IMR-90 (cell line): ENCODE results near the gene NPIPB8. TPM values are rescaled to one million over a fixed set of nuclear protein-coding genes. Genes with fewer than 3 reads are reported as not detected.

Experiments
- ATAC-seq: fragments of 200-7000 bp; cut with Tn5 transposase; 2 replicates; pipeline ENCODE4 v1.9.1; 2020; ENCODE audit warnings: low read depth, mild to moderate bottlenecking, moderate library complexity
- BruUV-seq: library from RNA; stranded (reverse); fragments of 400-500 nt; replicated peaks from 2 replicates; lab custom pipeline; 2021; lab: Mats Ljungman, UMichigan
- CTCF ChIA-PET: fragments of 300-600 bp; formaldehyde crosslinking; extraction: SDS; loops from one replicate; lab custom pipeline; 2021; ENCODE audit warnings: antibody characterized with exemption; lab: Yijun Ruan, JAX
- POLR2A ChIA-PET: fragments of 300-600 bp; sonication (Branson Sonifier 250); formaldehyde crosslinking; loops from one replicate; lab custom pipeline; 2022; ENCODE audit warnings: antibody characterized with exemption; ENCODE audit not compliant: unreplicated experiment; lab: Charles Lee
- DNase-seq: peaks from one replicate; pipeline ENCODE4 v3.0.0; 2013
- H2AFZ ChIP-seq: replicated peaks from 2 replicates; pipeline ENCODE3; 2013; ENCODE audit warnings: low read length, mild to moderate bottlenecking; ENCODE audit not compliant: poor library complexity
- H2AK5ac ChIP-seq: 2 replicates; pipeline ENCODE4 v1.6.1; 2013; ENCODE audit warnings: low read depth, low read length, inconsistent platforms
- H2AK9ac ChIP-seq: replicated peaks from 2 replicates; pipeline ENCODE3; 2013; ENCODE audit warnings: mild to moderate bottlenecking, low read depth, low read length, moderate library complexity; ENCODE audit not compliant: poor library complexity
- H2BK120ac ChIP-seq: 2 replicates; pipeline ENCODE4 v1.6.1; 2013; ENCODE audit warnings: low read depth, low read length, inconsistent platforms
- H2BK15ac ChIP-seq: 3 replicates; pipeline ENCODE4 v1.6.1; 2013; ENCODE audit warnings: low read depth, low read length, inconsistent platforms
- H2BK20ac ChIP-seq: 2 replicates; pipeline ENCODE4 v1.6.1; 2013; ENCODE audit warnings: low read depth, mild to moderate bottlenecking, inconsistent platforms, low read length, moderate library complexity
- H2BK5ac ChIP-seq: 2 replicates; pipeline ENCODE4 v1.6.1; 2013; ENCODE audit warnings: mild to moderate bottlenecking, low read depth, low read length, inconsistent platforms; ENCODE audit not compliant: poor library complexity, severe bottlenecking
- H3K14ac ChIP-seq: replicated peaks from 2 replicates; pipeline ENCODE4 v1.6.1; 2013; ENCODE audit warnings: low read depth, low read length, inconsistent platforms
- H3K18ac ChIP-seq: 2 replicates; pipeline ENCODE4 v1.6.1; 2013; ENCODE audit warnings: low read depth, low read length, control low read depth
- H3K23ac ChIP-seq: 2 replicates; pipeline ENCODE4 v1.6.1; 2013; ENCODE audit warnings: low read depth, low read length, inconsistent platforms
- H3K27ac ChIP-seq: 2 replicates; pipeline ENCODE4 v1.5.1; 2013; ENCODE audit warnings: mild to moderate bottlenecking, control low read depth, low read length; ENCODE audit not compliant: insufficient read depth
- H3K27me3 ChIP-seq: 2 replicates; pipeline ENCODE4 v1.6.1; 2013; ENCODE audit warnings: low read length; ENCODE audit not compliant: control insufficient read depth, insufficient read depth
- H3K36me3 ChIP-seq: 2 replicates; pipeline ENCODE4 v1.6.1; 2013; ENCODE audit warnings: low read length, mixed read lengths; ENCODE audit not compliant: control insufficient read depth, insufficient read depth
- H3K4ac ChIP-seq: 2 replicates; pipeline ENCODE4 v1.6.1; 2013; ENCODE audit warnings: low read depth, low read length, inconsistent platforms
- H3K4me1 ChIP-seq: 2 replicates; pipeline ENCODE4 v1.6.1; 2013; ENCODE audit warnings: low read length, mixed read lengths; ENCODE audit not compliant: control insufficient read depth, insufficient read depth
- H3K4me2 ChIP-seq: 2 replicates; pipeline ENCODE4 v1.6.1; 2013; ENCODE audit warnings: low read depth, mild to moderate bottlenecking, control low read depth, low read length, moderate library complexity
- H3K4me3 ChIP-seq: 2 replicates; pipeline ENCODE4 v1.5.1; 2013; ENCODE audit warnings: low read depth, mild to moderate bottlenecking, control low read depth, low read length, moderate library complexity; ENCODE audit not compliant: insufficient read depth
- H3K56ac ChIP-seq: 2 replicates; pipeline ENCODE4 v1.6.1; 2013; ENCODE audit warnings: low read length, inconsistent platforms; ENCODE audit not compliant: insufficient read depth; ENCODE audit errors: extremely low read depth
- H3K79me1 ChIP-seq, 2 experiments: 2 replicates each; pipeline ENCODE4 v1.6.1; 2013; ENCODE audit warnings: low read length in 2 of 2, inconsistent platforms in 1 of 2, low read depth in 1 of 2
- H3K9ac ChIP-seq: 2 replicates; pipeline ENCODE4 v1.6.1; 2013; ENCODE audit warnings: low read depth, low read length, control low read depth
- H3K9me1 ChIP-seq: 2 replicates; pipeline ENCODE4 v1.6.1; 2013; ENCODE audit warnings: low read length, inconsistent platforms; ENCODE audit not compliant: insufficient read depth
- H3K9me3 ChIP-seq: 2 replicates; pipeline ENCODE4 v1.6.1; 2013; ENCODE audit warnings: low read length; ENCODE audit not compliant: control insufficient read depth, insufficient read depth
- H4K20me1 ChIP-seq: 2 replicates; pipeline ENCODE4 v1.6.1; 2013; ENCODE audit warnings: low read length, inconsistent platforms; ENCODE audit not compliant: insufficient read depth
- H4K5ac ChIP-seq: 2 replicates; pipeline ENCODE4 v1.6.1; 2013; ENCODE audit warnings: mild to moderate bottlenecking, low read depth, low read length, control low read depth
- H4K8ac ChIP-seq, 2 experiments: 2 replicates each; pipeline ENCODE4 v1.6.1; 2013; ENCODE audit warnings: low read depth in 2 of 2, low read length in 2 of 2, control low read depth in 1 of 2, inconsistent platforms in 1 of 2
- H4K91ac ChIP-seq: 2 replicates; pipeline ENCODE4 v1.6.1; 2013; ENCODE audit warnings: low read depth, low read length, inconsistent platforms; ENCODE audit not compliant: insufficient read depth
- BHLHE40 ChIP-seq: fragments of 150-350 bp; IDR thresholded peaks from 2 replicates; pipeline ENCODE4 v1.6.1; 2016; ENCODE audit warnings: mild to moderate bottlenecking, low read depth, low read length
- CHD1 ChIP-seq: IDR thresholded peaks from 2 replicates; pipeline ENCODE4 v1.6.1; 2012; ENCODE audit warnings: low read depth, low read length, improper control_type of control experiment
- ELK1 ChIP-seq: fragments of 150-350 bp; IDR thresholded peaks from 2 replicates; pipeline ENCODE4 v1.6.1; 2016; ENCODE audit warnings: low read depth, mild to moderate bottlenecking, low read length, moderate library complexity, borderline replicate concordance
- MAFK ChIP-seq: IDR thresholded peaks from 2 replicates; pipeline ENCODE4 v1.6.1; 2012; ENCODE audit warnings: low read depth, low read length, improper control_type of control experiment
- MAZ ChIP-seq: IDR thresholded peaks from 2 replicates; pipeline ENCODE4 v1.6.1; 2012; ENCODE audit warnings: low read depth, mild to moderate bottlenecking, low read length, improper control_type of control experiment, moderate library complexity, borderline replicate concordance
- MXI1 ChIP-seq: IDR thresholded peaks from 2 replicates; pipeline ENCODE4 v1.6.1; 2012; ENCODE audit warnings: low read depth, mild to moderate bottlenecking, low read length, moderate library complexity, borderline replicate concordance
- NFE2L2 ChIP-seq: fragments of 150-350 bp; IDR thresholded peaks from 2 replicates; pipeline ENCODE4 v1.6.1; 2016; ENCODE audit warnings: low read depth, mild to moderate bottlenecking, low read length
- RAD21 ChIP-seq: IDR thresholded peaks from 2 replicates; pipeline ENCODE4 v1.6.1; 2012; ENCODE audit warnings: low read length, improper control_type of control experiment
- RCOR1 ChIP-seq: IDR thresholded peaks from 2 replicates; pipeline ENCODE4 v1.6.1; 2012; ENCODE audit warnings: mild to moderate bottlenecking, low read length, improper control_type of control experiment; ENCODE audit not compliant: insufficient replicate concordance
- SMC3 ChIP-seq: fragments of 150-350 bp; IDR thresholded peaks from 2 replicates; pipeline ENCODE4 v1.6.1; 2016; ENCODE audit warnings: low read depth, mild to moderate bottlenecking, antibody characterized with exemption, low read length, moderate library complexity
- USF2 ChIP-seq: fragments of 150-350 bp; IDR thresholded peaks from 2 replicates; pipeline ENCODE4 v1.6.1; 2017; ENCODE audit warnings: mild to moderate bottlenecking, antibody characterized with exemption, low read length, low read depth
- WGBS, 2 experiments: methylation state at CpG; one replicate each; pipeline versions ENCODE4 v1.1.5 to v1.1.7; 2013; ENCODE audit warnings: missing lambda C conversion rate in 2 of 2; ENCODE audit not compliant: insufficient read length in 1 of 2; ENCODE audit errors: extremely low coverage in 2 of 2; 5-methylcytosine and 5-hydroxymethylcytosine counted together
- dilution Hi-C: fragments of 300-500 bp; cut with HindIII; formaldehyde crosslinking; loops from one replicate; pipeline ENCODE4 v1.14.3; 2018; ENCODE audit warnings: low sequenced_read_pairs; ENCODE audit not compliant: unreplicated experiment
- in situ Hi-C: fragments of 300-500 bp; cut with MboI; formaldehyde crosslinking; loops from 3 replicates; pipeline ENCODE4 v1.14.3; 2019; ENCODE audit warnings: low sequenced_read_pairs, inconsistent platforms, mixed read lengths
- intact Hi-C: fragments of 100-400 bp; cut with micrococcal nuclease; formaldehyde crosslinking; loops from 2 replicates; pipeline ENCODE4 v1.10.0; 2022
- polyA plus RNA-seq, 3 experiments: library from polyadenylated mRNA; depleted of rRNA; stranded (reverse); fragments of >200 nt; gene quantifications; 2 replicates each; pipeline ENCODE4 v1.2.3, GENCODE V29; 2012; ENCODE audit warnings: low replicate concordance in 1 of 3
- total RNA-seq: library from RNA; depleted of rRNA; stranded (reverse); fragments of >200 nt; gene quantifications from 2 replicates; pipeline ENCODE4 v1.2.3, GENCODE V29; 2012
- TF ChIP-seq, protein P1 (sequence below): conservative IDR thresholded peaks from 2 replicates; pipeline ENCODE4 v1.5.1; 2012; ENCODE audit warnings: mild to moderate bottlenecking, low read depth, low read length, improper control_type of control experiment

Gene NPIPB8
- total and polyA plus RNA-seq, 2 of the 4 experiments (the other 2 are of a cell fraction): not detected

DNA sequence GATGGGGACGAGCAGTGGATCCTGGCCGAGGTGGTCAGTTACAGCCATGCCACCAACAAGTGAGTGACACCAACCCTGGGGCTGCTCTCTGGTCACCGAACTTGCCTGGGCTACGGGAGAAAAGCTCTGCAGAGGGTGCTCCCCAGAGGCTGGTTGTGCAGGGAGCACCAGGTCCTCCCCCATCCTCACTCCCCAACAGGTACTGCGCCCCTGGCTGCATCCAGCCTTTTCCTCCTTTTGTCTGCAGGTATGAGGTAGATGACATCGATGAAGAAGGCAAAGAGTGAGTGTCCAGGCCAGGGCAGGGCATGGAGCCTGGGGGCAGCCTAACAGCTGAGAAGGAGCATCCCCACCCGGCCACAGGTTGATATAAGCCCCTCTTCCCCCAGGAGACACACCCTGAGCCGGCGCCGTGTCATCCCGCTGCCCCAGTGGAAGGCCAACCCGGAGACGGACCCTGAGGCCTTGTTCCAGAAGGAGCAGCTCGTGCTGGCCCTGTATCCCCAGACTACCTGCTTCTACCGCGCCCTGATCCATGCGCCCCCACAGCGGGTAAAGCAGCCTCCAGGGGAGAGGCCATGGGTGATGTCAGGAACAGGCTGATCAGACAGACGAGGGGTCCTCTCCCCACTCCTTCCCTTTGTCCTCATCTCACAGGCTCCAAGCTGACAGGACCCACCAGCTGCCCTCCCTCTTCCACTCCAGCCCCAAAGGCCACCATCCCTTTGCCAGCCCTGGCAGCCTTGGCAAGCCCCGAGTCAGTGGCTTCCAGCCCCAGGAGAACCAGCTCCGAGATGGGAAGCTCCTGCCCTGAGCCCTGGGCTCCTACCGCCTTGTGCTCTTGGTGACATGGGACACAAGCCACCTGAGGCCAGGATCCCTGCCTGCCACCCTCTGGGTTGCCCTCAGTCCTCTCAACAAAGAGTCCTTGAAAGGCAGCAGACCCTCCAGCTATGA is 47.2 kb upstream of the NPIPB8 start (continued):
- TF ChIP-seq SMC3: no peak

DNA sequence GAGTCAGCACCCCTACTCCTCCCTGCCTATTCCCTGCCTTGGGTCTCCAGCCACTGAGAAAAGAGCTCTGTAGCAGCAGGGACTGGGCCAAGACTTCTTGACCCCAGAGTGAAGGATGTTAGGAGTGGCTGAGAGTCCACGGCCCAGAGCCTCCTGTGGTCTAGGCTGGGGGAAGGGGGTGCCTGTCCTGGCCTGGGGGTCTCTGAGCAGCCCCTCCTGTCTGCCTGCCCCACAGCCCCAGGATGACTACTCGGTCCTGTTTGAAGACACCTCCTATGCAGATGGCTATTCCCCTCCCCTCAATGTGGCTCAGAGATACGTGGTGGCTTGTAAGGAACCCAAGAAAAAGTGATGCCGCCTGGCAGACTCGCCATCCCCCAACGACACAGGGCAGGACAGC is 46.5 kb upstream of the NPIPB8 start:
- no peak overlapping the region for H3K27ac ChIP-seq
- H4K91ac ChIP-seq: no peak overlapping the region
- no peaks in the 10 kb centered on the region for H3K9me3 ChIP-seq
- no peaks in the 10 kb centered on the region for H4K20me1 ChIP-seq
- no peak overlapping the region for H4K8ac ChIP-seq
- H2AK5ac ChIP-seq: no peak overlapping the region
- H2AK9ac ChIP-seq: no peak overlapping the region
- no peak overlapping the region for H2BK20ac ChIP-seq
- POLR2A ChIA-PET: no interaction called here
- H3K79me1 ChIP-seq: no peaks in the 10 kb centered on the region
- DNase-seq (no peak), ATAC-seq (no peak)
- H3K4me2 ChIP-seq: no peak overlapping the region
- dilution Hi-C loops (no loop called here), in situ Hi-C loops (no loop called here), intact Hi-C loops (no loop called here)
- H3K18ac ChIP-seq: no peak overlapping the region
- no peak overlapping the region for H2BK5ac ChIP-seq
- H2BK120ac ChIP-seq: no peak overlapping the region
- no peaks in the 10 kb centered on the region for H3K27me3 ChIP-seq
- no peak overlapping the region for H3K9ac ChIP-seq
- no peak overlapping the region for H2AFZ ChIP-seq
- no peak overlapping the region for H3K56ac ChIP-seq
- CTCF ChIA-PET: no interaction called here
- H3K23ac ChIP-seq: no peak overlapping the region
- BruUV-seq: no TSS peak
- no peaks in the 10 kb centered on the region for H3K4me1 ChIP-seq
- no peak overlapping the region for H2BK15ac ChIP-seq
- no peak overlapping the region for H3K4me3 ChIP-seq
- no peak overlapping the region for H4K5ac ChIP-seq
- H3K14ac ChIP-seq: no peak overlapping the region
- no CpG with 5 or more reads among the region's 6 CpGs for WGBS, 2 experiments
- H3K36me3 ChIP-seq: peaks cover 19% of the 10 kb centered on the region
- no peaks in the 10 kb centered on the region for H3K9me1 ChIP-seq
- H3K4ac ChIP-seq: no peak overlapping the region
- TF ChIP-seq MXI1: no peak
- TF ChIP-seq NFE2L2: no peak
- TF ChIP-seq, protein P1, sequence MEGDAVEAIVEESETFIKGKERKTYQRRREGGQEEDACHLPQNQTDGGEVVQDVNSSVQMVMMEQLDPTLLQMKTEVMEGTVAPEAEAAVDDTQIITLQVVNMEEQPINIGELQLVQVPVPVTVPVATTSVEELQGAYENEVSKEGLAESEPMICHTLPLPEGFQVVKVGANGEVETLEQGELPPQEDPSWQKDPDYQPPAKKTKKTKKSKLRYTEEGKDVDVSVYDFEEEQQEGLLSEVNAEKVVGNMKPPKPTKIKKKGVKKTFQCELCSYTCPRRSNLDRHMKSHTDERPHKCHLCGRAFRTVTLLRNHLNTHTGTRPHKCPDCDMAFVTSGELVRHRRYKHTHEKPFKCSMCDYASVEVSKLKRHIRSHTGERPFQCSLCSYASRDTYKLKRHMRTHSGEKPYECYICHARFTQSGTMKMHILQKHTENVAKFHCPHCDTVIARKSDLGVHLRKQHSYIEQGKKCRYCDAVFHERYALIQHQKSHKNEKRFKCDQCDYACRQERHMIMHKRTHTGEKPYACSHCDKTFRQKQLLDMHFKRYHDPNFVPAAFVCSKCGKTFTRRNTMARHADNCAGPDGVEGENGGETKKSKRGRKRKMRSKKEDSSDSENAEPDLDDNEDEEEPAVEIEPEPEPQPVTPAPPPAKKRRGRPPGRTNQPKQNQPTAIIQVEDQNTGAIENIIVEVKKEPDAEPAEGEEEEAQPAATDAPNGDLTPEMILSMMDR: no peak
- TF ChIP-seq MAFK: no peak
- no peak for TF ChIP-seq RCOR1
- TF ChIP-seq MAZ: no peak
- TF ChIP-seq USF2: no peak
- TF ChIP-seq SMC3: no peak
- TF ChIP-seq BHLHE40: no peak
- TF ChIP-seq CHD1: no peak
- TF ChIP-seq RAD21: no peak
- no peak for TF ChIP-seq ELK1
